Activated effector memory CD4-positive, alpha-beta T cell treated with Interleukin-2 at 50 U/mL for 16 hours (primary cell): Measurements from ENCODE around the gene XRCC4.

Experiments
- DNase-seq: peaks from one replicate; pipeline ENCODE4 v3.0.0-alpha.2; 2020

The XRCC4 gene

DNA sequence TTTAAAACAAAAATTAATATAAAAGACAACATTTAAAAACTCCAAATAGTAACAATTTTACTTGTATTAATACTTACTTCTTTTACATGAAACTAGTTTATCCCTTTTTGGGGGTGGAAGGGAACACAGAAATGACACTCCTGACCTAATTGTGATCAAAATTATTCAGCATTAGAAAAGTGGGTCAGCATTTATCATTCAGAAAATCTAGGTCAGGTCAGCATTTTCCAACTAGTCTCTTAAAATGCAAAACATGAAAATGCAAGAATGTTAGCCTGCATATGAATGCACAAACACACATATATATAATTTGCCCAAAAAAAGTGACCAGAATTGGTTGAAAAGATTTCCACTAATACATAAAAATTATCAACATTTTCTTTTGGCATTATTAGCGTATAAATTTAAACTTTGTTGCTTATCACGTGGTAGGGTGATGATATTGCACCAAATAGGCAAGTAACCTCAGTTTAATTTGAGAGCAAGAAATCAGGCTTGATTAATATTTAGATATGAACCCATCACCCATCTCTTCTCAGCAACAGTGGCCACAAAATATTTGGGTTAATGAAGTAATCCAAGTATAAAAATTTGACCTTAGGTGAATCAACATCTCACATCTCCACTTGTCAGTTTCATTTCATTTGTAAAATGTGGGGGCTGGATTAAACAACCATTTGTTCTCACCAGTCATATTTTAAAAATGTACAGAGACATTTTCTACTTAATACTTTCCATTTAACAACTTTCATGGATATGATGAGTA, 5.9 kb upstream of the XRCC4 start:
- no peak for DNase-seq

DNA sequence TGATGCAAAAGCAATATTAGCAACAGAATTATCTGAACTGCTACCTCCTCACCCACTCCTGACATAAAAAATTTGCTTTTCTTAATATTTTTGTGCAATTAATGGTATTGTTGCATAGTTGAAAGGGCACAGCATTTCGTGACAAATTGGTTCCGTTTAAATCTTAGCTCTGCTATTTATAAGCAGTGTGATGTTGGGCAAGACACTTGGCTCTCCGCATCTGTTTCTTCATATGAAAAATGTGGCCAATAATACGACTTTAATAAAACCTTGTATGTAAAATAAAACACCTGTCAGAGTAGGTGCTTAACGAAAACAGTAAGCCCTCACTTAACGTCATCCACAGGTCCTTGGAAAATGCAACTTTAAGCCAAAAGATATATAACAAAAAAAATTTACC, 4.4 kb upstream of the XRCC4 start:
- no peak for DNase-seq

DNA sequence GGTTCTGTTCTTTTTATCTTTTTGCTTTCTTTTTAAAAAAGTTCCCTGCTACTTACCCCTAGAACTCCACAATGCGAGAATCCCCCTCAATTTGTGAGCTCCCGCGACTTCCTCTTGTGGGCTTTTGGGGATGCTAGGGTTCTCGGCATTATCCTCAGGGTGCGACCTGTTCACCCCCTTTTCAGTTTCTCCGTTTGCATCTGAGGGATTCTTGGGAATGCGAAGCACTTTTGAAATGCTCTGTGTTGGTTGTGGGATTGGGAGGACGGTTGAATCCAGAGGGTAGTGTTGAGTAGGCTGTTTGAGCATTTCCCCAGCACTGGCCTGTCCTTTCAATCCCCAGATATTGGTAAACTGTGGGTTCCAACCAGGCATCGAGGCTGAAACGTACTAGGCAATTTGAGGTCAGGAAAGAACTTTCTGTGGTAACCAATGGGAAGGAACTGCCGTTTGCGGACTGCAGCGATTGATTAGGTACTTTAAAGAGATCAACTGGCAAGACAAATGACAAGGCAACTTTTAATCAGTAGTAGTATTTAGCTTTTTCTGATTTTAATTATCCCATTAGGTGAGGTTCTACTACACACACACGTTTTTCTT, 415 bp downstream of the XRCC4 start:
- DNase-seq, result no peak

DNA sequence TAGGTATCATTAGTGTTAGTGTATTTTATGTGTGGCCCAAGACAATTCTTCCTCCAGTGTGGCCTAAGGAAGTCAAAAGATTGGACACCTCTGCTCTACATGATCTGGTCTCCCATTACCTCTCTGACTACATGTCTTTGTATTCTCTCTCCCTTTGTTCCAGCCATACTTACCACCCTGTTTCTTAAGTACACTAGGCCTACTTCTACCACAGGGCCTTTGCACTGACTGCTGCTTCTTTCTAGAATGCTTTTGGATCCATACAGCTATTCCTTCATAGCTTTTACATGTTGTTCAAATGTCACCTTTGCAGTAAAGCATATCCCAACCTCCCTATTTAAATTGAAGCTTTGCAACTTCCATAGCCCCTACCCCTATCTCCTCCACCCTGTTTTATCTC, 5.4 kb downstream of the XRCC4 start:
- no peak for DNase-seq

DNA sequence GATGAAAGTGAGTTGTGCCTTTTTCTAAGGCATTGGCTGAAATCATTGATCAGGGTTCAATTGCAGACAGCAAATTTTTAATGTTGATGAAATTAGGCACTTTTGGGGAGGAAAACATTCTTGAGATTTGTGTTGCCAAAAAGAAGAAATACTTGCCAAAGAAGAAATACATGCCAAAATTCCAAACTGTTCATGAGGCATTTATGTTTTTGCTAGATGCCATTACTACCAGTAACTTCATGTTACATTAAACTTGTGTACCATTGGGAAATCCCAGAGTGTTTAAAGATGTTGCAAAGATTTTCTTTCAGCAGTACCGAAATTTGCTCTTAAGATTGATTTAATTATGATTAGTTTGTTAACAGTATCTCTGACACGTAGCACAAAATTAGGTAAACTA, 7.0 kb downstream of the XRCC4 start:
- no peak for DNase-seq

DNA sequence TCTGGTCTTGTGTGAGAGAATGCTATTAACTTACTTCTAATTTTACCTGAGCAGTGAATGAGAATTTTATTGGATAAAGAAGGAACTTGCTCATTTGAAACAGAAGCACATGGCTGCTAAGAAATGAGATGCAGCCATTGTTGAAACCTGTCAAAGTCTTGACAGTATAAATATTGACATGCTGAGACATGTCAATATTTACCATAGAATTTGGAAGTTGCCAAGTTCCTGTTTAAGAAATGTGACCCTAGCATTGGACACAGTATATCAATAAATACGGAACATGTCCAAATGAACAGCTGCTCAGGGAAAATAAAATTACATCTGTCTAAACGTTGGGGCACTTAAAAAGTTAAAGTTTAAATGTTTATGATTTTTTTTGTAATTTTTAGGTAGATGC, 7.8 kb downstream of the XRCC4 start:
- DNase-seq, result no peak

DNA sequence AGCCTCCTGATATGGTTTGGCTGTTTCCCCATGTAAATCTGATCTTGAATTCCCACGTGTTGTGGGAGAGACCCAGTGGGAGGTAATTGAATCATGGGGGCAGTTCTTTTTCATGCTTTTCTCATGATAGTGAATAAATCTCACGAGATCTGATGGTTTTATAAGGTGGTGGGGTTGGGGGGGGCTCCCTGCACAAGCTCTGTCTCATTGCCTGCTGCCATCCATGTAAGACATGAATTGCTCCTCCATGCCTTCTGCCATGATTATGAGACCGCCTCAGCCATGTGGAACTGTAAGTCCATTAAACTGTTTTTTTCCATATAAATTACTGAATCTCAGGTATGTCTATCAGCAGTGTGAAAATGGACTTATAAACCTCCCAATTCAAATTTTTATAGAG, 12.8 kb downstream of the XRCC4 start:
- DNase-seq, result no peak

DNA sequence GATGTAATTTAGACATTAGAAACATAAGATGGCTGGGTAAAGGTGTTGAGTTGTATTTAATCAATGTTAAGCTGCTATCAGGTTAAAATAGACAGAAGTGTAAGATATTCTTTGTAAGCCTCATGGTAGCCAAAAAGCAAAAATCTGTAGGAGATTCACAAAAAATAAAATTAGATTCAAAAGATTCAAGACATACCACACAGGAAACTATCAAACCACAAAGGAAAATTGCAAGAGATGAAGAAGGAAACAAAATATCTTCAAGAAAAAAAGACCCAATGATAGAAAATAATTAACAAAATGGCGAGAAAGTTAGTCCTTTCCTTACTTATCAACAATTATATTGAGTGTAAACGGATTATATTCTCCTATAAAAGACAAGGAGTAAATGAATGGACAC, 15.3 kb downstream of the XRCC4 start:
- no peak for DNase-seq

DNA sequence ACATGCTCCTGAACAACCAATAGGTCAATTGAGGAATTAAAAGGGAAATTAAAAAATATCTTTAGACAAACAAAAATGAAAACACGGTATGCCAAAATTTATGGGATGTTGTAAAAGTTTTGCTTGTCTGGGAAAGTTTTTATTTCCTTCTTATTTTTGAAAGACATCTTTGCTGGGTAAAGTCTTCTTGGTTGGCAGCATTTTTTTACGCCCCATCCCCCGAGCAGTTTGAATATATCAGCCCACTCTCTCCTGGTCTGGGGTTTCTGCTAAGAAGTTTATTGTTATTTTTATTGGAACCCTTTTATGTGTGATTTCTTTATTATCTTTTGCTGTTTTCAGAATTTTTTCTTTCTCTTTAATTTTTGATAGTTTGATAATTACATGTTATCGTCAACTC, 16.3 kb downstream of the XRCC4 start:
- DNase-seq, result no peak

DNA sequence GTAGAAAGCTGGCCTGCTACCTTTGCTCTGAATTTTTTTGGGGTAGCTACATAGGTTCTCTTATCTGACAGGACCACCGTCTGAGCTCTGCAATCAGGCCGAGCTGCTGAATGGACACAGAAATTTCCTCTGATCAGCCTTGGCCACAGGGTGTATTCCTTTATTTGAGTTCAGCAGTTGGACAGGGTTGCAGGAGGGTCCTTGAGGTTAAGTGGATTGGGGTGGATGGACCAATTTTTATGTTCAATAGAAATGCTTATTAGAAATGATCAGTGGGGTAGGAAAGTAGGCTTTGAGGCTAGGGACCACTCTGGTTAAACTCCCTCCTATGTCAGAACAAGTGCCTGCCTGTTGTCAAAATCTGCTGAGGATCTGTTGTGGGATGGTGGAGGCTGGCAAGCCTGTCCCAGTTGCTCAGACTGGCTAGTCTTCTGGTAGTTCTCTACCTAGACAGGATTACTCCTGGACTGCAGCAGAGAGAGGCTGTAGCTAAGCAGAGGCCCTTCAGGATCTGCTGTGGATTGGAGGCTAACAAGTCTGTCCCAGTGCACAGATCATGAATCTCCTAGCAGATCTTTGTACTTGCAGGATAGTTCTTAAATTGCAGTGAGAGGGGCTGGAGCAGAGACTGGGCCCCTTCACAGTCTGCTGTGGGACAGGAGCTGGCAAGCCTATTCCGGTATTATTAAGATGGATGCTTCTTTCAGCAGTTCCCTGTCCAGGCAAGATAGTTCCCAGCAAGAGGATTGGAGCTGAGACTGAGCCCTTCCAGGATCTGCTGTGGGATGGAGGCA, 18.0 kb downstream of the XRCC4 start:
- no peak for DNase-seq

DNA sequence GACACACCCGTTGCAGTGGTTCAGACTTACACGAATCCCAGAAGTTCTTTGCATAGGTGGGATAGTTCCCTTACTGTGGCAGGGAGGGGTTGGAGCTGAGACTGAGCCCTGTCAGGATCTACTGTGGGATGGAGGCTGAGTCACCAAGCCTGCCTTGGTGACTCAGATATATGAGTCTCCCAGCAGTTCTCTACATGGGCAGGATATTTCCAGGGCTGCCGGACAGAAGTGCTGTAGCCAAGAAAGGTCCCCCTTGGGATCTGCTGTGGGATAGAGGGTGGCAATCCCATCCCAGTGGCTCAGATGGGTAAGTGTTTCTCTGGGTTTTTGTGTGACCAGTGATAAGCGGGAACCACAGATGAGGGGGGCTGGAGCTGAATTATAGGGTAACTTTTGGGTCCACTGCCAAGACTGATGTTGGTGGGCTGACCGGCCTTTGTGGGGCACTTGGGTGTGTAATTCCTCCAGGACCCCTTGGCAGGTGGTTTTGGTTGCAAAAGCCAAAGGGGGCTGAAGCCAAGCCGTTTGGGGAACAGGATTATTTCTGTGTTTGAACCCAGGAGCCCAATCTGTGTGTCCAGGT, 18.7 kb downstream of the XRCC4 start:
- no peak for DNase-seq

DNA sequence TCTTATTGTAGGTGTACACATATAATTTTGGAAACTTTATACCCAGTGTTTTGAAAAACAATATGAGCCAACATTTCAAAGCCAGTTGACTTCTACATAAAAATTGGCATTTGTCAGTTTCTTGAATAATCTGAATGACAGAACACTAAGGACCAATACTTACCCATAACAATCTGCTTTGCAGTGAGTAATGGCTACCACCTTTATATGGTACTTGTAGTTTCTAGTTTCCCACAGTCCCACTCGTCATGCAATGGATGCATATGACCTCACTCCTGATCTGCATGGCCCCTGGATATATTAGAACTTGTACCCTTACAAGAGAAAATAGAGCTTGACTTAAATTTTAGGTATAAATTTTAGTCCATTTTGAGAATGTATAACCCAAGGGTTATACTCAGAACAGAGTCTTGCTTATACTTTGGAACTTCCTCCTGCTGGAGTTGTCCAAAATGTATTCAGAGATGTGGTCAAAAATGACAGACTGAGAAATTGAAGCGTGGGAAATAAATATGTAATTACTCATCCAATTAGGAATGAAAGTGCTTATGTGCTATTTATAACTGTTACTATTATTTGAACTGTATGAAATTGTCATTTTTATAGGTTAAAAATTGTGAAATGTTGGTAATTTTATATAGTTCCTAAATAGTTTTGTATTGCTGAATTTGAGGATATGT, 19.5 kb downstream of the XRCC4 start:
- no peak for DNase-seq

DNA sequence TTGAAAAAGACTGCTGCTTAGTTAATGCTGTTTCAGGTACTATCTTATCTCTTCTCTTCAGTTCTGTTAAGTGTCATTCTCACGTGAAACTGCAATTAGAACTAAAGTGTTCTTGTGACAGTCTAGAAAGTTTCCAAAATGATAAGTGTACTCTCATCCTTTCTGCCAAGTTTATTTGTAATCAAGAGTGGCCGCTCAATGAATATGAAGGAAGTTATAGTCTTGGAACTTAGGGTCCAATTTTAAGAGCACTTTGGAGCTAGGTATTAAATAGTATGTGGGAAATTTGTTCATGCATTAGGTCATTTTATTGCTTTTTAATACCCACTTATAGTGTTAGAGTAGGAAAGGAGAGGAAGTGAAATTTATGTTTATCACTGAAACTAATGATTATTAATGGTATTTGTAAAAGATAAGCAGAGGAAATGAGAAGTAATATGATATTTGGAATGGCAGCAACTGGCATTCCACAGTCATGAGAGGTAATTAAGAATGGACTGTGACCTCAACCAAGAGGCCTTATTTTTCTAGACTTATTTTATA, 20.4 kb downstream of the XRCC4 start:
- no peak for DNase-seq

DNA sequence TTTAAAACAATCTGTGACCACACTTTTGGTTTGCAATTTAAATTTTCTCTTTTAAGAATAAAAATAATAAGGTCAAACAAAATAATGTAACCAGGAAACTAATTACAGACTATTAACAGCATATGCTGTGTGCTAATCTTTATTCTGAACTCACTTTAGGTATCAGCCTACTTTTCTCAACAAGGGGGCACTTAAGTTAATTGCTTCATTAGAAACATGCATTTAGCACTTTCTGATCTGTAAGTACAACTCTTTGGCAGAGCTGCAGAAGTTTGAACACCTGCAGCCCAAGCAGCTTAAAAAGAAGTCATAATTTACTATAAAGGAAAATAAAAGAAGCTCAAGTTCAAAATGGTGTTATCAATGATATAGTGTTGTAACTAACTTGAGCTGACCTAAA, 21.7 kb downstream of the XRCC4 start:
- no peak for DNase-seq

DNA sequence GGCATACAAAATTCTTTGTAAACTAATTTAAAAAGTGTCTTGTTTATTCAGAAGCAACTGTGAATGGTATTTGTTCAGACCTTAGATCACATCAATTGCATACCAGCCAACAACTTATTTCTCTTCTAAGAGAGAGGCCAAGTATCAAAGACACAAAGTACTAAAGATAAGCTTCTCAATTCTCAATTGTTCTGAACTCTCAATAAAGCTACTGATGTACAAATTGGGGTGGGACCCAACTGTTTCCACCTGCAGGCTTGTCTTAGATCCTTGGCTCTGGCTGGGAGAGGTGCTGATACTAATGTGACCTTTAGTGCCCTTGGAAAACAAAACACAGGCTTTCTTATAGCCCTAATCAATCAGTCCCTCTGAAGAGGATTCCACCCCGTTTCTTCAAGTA, 22.1 kb downstream of the XRCC4 start:
- DNase-seq, result no peak

DNA sequence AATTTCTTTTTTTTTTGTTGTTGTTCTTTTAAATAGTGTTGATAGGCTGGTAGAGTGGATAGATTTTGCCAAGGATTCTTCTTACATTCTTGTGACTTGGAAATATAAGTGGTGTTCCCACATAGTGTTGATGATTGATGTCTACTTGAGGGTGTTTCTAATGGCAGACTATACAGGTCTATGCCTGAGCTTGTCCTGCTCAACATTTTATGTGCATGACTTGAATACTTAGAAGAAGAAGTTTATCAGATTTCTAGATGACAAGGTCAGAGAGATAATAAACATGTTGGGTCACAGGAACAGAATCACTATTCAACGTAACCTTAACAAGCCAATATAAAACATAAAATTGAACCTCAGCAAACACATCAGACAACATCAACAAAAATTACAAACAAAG, 24.2 kb downstream of the XRCC4 start:
- DNase-seq, result no peak

DNA sequence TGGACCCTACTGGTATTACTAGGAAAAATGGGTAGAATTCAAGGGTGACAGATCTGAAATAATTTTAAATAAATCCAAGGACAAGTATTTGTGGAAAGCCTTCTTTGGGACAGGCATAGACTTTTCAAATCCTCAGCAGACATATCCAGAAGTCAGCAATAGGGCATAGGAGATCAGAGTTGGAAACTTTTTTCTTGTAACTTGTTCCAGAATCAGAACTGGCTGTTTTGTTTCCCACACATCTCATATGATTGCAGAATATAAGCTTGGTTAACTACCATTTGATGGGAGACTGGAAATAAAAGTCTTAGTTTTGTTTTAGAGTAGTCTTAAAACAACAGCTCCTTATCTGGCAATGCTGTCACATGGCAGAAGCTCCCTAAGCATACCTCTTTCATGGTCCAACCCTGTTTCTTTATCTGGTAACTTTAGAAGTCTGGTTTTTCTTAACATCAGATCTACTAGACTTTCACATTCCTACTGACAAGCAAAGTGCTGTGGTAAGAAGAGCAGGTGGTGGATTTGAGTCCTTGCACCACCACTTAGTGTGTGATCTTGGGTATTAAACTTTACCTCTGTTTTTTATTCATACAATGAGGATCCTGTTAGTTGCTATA, 25.1 kb downstream of the XRCC4 start:
- DNase-seq, result no peak

DNA sequence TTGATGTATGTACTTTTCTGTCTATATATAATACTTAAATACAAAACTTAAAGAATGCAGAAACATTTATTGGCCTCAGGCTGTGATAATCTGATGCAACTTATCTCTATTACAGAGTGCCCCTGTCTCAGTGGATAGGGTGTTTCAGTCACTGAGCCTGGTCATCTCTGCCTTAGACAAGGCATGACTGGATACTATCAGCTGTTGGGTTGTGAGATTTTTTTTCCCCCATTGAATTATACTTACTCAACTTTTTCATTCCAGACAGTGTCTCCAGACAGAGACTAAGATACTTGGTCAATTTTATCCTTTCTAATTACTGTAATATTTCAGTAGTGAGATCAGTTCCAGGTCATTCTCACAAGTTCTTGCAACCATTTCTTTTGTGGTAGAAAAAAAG, 26.7 kb downstream of the XRCC4 start:
- DNase-seq, result no peak

DNA sequence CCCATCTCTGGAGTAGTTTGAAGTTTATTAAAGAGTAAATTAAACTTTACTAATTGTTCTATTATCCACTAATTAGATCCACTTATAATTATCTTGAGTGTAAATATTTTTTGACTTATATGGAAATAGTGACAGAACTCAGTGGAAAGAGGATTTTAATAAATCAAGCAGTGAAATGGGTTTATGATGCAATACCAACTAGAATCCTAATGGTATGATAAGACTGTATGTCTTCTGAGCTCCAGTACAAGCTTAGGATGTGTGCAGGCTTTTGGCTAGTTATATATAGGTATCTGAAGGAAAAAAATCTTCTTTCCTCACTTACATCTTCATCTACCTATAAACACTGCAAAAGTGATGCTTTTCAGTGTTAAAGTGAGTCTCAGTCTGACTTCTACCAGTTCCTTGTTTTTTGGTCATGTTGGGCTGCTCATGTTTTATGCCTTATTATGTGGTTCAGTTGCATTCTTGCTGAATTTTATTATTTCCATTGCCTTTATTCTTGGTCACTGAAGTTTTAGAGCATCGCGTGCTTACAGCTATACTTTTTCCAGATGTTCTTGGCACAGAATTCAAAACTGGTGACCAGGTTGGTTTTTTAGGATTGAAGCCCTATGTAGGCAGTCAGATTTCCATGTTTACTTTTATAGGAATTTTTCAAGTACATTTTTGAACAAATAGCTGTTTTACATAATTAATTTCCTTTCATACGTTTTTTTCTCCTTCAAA, 30.5 kb downstream of the XRCC4 start:
- no peak for DNase-seq

DNA sequence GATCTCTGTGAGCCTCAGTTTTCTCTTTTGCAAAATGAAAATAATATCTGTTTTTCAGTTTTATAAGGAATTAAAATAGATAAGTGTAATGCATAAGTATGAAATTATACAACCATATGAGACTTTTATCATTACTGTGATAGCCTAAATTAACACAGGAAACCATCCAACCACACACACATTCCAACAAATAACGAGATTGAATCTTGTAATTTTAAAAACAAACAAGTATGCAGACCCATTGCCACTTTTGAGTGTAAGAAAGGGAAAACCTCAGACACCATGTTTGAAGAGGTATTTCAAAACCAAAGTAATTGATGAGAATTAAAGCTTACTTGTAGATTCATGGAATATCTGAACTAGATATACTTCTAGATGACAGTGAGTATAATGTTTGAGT, 32.0 kb downstream of the XRCC4 start:
- DNase-seq, result no peak

DNA sequence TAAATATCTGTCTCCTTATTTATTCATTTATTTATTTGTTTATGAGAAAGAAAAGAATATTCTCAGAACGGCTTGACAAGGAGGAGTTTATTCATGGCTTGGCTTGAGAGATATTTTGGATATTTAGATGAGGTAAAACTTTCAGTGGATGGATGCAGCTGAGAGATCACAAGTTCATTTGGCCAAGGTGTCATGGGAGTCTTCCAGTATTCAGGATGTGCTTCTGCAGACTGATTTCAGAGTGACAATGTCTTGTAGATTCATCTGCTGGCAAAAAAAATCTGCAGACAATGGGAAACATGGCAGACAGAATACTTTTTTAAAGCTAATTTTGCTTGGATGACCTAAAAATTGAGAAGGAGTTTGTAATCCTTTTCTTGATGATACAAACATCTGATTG, 38.5 kb downstream of the XRCC4 start:
- DNase-seq, result no peak

DNA sequence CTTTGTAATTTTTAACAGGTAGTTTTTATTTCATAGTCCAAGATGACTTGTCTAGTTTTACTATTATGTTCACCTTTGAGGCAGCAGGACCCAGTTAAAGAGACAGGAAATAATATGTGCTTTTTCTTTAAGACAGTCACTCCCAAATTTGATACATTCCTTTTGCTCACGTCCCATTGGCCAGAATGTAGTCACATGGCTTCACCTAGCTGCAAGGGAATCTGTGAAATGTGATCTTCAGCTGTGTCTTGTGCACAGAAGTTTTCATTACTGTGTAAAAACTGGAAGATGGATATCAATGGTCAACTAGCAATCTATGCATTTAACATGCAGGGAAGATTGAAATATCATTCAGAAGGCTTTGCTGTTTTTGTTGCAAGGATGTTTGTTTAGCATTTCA, 41.1 kb downstream of the XRCC4 start:
- DNase-seq, result no peak
